Loucy (cell line): ENCODE measurements around the gene KLK3.

Experiments
- H2AFZ ChIP-seq: fragments of 200-600 bp; sonication (generic); 2 replicates; pipeline ENCODE4 v1.6.0; 2016; ENCODE audit warnings: antibody characterized with exemption, mild to moderate bottlenecking, low read length, moderate library complexity
- H3F3A ChIP-seq: fragments of 200-600 bp; 2 replicates; pipeline ENCODE4 v1.6.0; 2016; ENCODE audit warnings: antibody characterized with exemption, low read depth, mild to moderate bottlenecking
- H3K27me3 ChIP-seq: fragments of 200-600 bp; sonication (generic); 2 replicates; pipeline ENCODE4 v1.6.1; 2014; ENCODE audit warnings: low read length, mild to moderate bottlenecking; ENCODE audit not compliant: insufficient read depth, poor library complexity, severe bottlenecking
- H3K36me3 ChIP-seq: fragments of 200-600 bp; sonication (generic); 2 replicates; pipeline ENCODE4 v1.6.1; 2016; ENCODE audit warnings: low read length; ENCODE audit not compliant: insufficient read depth
- H3K4me1 ChIP-seq: fragments of 200-600 bp; sonication (generic); 2 replicates; pipeline ENCODE4 v1.5.1; 2014; ENCODE audit warnings: low read length, mild to moderate bottlenecking; ENCODE audit not compliant: insufficient read depth, poor library complexity, severe bottlenecking
- H3K4me2 ChIP-seq: fragments of 200-600 bp; sonication (generic); 2 replicates; pipeline ENCODE4 v1.6.0; 2014; ENCODE audit warnings: antibody characterized with exemption, low read length, low read depth, mild to moderate bottlenecking; ENCODE audit not compliant: poor library complexity, severe bottlenecking
- H3K4me3 ChIP-seq: fragments of 200-600 bp; sonication (generic); 2 replicates; pipeline ENCODE4 v1.5.1; 2014; ENCODE audit warnings: low read length, mild to moderate bottlenecking, mixed read lengths; ENCODE audit not compliant: poor library complexity, severe bottlenecking
- H3K79me2 ChIP-seq: fragments of 200-600 bp; sonication (generic); 2 replicates; pipeline ENCODE4 v1.6.1; 2014; ENCODE audit warnings: low read length; ENCODE audit not compliant: insufficient read depth
- H3K9ac ChIP-seq: fragments of 200-600 bp; sonication (generic); 2 replicates; pipeline ENCODE4 v1.6.0; 2014; ENCODE audit warnings: mild to moderate bottlenecking, low read depth, low read length, moderate library complexity; ENCODE audit not compliant: poor library complexity, severe bottlenecking
- H3K9me2 ChIP-seq: fragments of 200-600 bp; sonication (generic); replicated peaks from 2 replicates; pipeline ENCODE4 v1.6.1; 2016; ENCODE audit warnings: low read depth, low read length, mixed read lengths
- H3K9me3 ChIP-seq: fragments of 200-600 bp; sonication (generic); 2 replicates; pipeline ENCODE4 v1.6.1; 2014; ENCODE audit warnings: mild to moderate bottlenecking, antibody characterized with exemption, low read length, low read depth; ENCODE audit not compliant: insufficient read depth
- H4K20me1 ChIP-seq: fragments of 200-600 bp; sonication (generic); 2 replicates; pipeline ENCODE4 v1.6.0; 2014; ENCODE audit warnings: antibody characterized with exemption, low read length, mild to moderate bottlenecking; ENCODE audit not compliant: insufficient read depth, poor library complexity, severe bottlenecking
- CTCF ChIP-seq: fragments of 200-600 bp; sonication (generic); conservative IDR thresholded peaks from 2 replicates; pipeline ENCODE4 v1.5.1; 2014; ENCODE audit warnings: mild to moderate bottlenecking, antibody characterized with exemption, low read length
- EZH2phosphoT487 ChIP-seq: fragments of 200-600 bp; IDR thresholded peaks from 2 replicates; pipeline ENCODE4 v1.6.1; 2018; ENCODE audit warnings: antibody characterized with exemption, mild to moderate bottlenecking, moderate library complexity, borderline replicate concordance

The KLK3 gene

GRCh38 chr19:50830266-50831025, 24.3 kb upstream of the KLK3 start:
- H3K79me2 ChIP-seq, result no peaks in the 10 kb centered on the region
- H3K27me3 ChIP-seq, result no peaks in the 10 kb centered on the region
- no peaks in the 10 kb centered on the region for H3F3A ChIP-seq
- TF ChIP-seq CTCF (no peak), EZH2phosphoT487 (no peak)
- H2AFZ ChIP-seq, result no peak overlapping the region
- no peak overlapping the region for H3K9ac ChIP-seq
- no peaks in the 10 kb centered on the region for H3K4me1 ChIP-seq
- no peaks in the 10 kb centered on the region for H3K36me3 ChIP-seq
- H3K4me2 ChIP-seq, result no peak overlapping the region
- H4K20me1 ChIP-seq, result no peaks in the 10 kb centered on the region
- no peaks in the 10 kb centered on the region for H3K9me2 ChIP-seq
- no peak overlapping the region for H3K4me3 ChIP-seq
- no peaks in the 10 kb centered on the region for H3K9me3 ChIP-seq

DNA sequence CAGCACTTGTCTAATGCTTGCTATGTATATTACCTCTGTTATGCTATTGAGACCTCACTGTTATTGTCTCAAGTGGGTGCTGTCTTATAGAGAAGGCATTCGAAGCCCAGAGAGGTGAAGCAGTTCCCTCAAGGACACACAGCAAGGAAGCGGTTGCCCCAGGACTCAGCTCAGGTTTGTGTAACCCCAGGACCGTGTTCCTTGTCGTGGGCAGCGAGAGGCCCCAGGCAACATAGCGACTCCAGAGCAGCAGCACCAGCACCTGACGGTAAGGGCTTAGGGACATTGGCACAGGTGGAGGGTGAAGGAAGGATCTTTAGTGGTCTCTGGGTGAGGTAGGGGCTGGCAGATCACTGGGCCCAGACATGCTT, 23.7 kb upstream of the KLK3 start:
- H3K9me3 ChIP-seq, result no peaks in the 10 kb centered on the region
- no peak overlapping the region for H3K4me2 ChIP-seq
- H3K9me2 ChIP-seq, result no peaks in the 10 kb centered on the region
- no peaks in the 10 kb centered on the region for H3K4me1 ChIP-seq
- no peaks in the 10 kb centered on the region for H4K20me1 ChIP-seq
- no peak overlapping the region for H3K4me3 ChIP-seq
- H3F3A ChIP-seq, result no peaks in the 10 kb centered on the region
- no peak overlapping the region for H2AFZ ChIP-seq
- H3K36me3 ChIP-seq, result no peaks in the 10 kb centered on the region
- H3K27me3 ChIP-seq, result no peaks in the 10 kb centered on the region
- no peaks in the 10 kb centered on the region for H3K79me2 ChIP-seq
- H3K9ac ChIP-seq, result no peak overlapping the region
- TF ChIP-seq CTCF (no peak), EZH2phosphoT487 (no peak)

DNA sequence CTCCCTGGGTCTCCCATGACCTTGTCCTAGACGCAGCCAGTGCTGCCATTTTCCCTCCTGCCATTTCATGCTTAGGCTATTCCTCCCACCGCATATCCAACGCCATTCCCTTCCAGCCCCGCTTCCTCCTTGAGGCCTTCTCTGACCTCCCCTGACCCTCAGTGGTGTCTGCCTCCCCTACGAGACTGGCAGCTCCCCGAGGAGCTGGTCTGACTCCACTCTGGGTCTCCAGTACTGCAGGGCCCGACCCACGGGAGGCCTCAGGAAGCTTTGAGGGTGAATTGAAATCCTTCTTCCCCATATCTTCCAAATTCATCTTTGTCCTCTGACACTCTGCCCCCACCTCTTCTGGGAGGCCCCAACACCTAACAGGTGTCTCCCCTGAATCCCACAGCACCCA, 22.0 kb upstream of the KLK3 start:
- no peaks in the 10 kb centered on the region for H3F3A ChIP-seq
- H3K79me2 ChIP-seq, result no peaks in the 10 kb centered on the region
- no peak overlapping the region for H3K4me3 ChIP-seq
- H3K27me3 ChIP-seq, result no peaks in the 10 kb centered on the region
- no peaks in the 10 kb centered on the region for H3K4me1 ChIP-seq
- H4K20me1 ChIP-seq, result no peaks in the 10 kb centered on the region
- no peak overlapping the region for H3K9ac ChIP-seq
- no peak overlapping the region for H2AFZ ChIP-seq
- no peaks in the 10 kb centered on the region for H3K36me3 ChIP-seq
- no peaks in the 10 kb centered on the region for H3K9me2 ChIP-seq
- no peaks in the 10 kb centered on the region for H3K9me3 ChIP-seq
- no peak overlapping the region for H3K4me2 ChIP-seq
- TF ChIP-seq EZH2phosphoT487, result no peak
- no peak for TF ChIP-seq CTCF
